GM23248 (cell line): ENCODE results near the gene ABLIM3.

Experiments
- EZH2 ChIP-seq: fragments of 200-600 bp; sonication (generic); IDR thresholded peaks from 2 replicates; pipeline ENCODE4 v1.6.1; 2018; ENCODE audit warnings: antibody characterized with exemption, mild to moderate bottlenecking; ENCODE audit not compliant: insufficient read depth, poor library complexity, severe bottlenecking
- EZH2phosphoT487 ChIP-seq: fragments of 200-600 bp; sonication (generic); IDR thresholded peaks from 2 replicates; pipeline ENCODE4 v1.6.1; 2018; ENCODE audit warnings: antibody characterized with exemption, moderate library complexity, mild to moderate bottlenecking, low read depth; ENCODE audit not compliant: insufficient read depth

DNA sequence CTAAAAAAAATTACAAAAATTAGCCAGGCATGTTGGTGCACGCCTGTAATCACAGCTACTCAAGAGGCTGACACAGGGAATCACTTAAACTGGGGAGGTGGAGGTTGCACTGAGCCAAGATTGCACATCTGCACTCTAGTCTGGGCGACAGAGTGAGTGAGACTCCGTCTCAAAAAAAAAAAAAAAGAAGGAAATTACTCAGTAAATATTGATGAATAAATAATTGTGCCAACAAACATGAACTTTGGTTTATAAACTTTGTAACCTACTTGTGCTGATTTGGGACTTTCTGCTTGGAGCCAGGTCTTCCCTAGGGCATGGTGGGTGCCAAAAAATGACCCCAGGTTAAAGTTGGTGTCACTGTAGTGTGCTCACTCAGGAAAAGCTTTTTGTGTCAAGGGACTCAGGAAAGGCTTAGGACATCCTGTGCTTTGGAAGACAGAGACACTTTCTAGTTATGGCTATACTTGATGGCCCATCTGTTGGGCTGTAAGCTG is 19.0 kb downstream of the ABLIM3 start:
- no peak for TF ChIP-seq EZH2phosphoT487
- no peak for TF ChIP-seq EZH2
